ENCODE measurements around the gene NAALADL2. TPM values are rescaled to one million over a fixed set of nuclear protein-coding genes. Genes with fewer than 3 reads are reported as not detected.

The NAALADL2 gene
- total and polyA plus RNA-seq, 2 of the 8 experiments (the other 6 are each of a cell fraction or from before 2014, with no cell fraction given), result 0.12 to 0.22 TPM

GRCh38 chr3:175378348-175378747, 519.2 kb downstream of the NAALADL2 start (continued):
- no peak for TF ChIP-seq CTBP2 (IDR thresholded peaks at IDR 0.05; ENCODE audit: borderline replicate concordance, insufficient read depth, insufficient read length, low read length)
- TF ChIP-seq KDM1A (IDR thresholded peaks at IDR 0.05; ENCODE audit: borderline replicate concordance, low read length), result no peak
- TF ChIP-seq SIX5 (IDR thresholded peaks at IDR 0.05; ENCODE audit: low read depth, low read length), result no peak
- TF ChIP-seq CHD1 (IDR thresholded peaks at IDR 0.05; ENCODE audit: low read depth, low read length), result no peak
- TF ChIP-seq BRCA1 (IDR thresholded peaks at IDR 0.05; ENCODE audit: low read depth, low read length), result no peak
- no peak for TF ChIP-seq RAD21 (IDR thresholded peaks at IDR 0.05 in 1 of 2, conservative IDR thresholded peaks at IDR 0.05 in 1 of 2; ENCODE audit: low read depth in 2 of 2, low read length in 2 of 2)
- TF ChIP-seq TBP (IDR thresholded peaks at IDR 0.05; ENCODE audit: low read depth, low read length), result no peak
